Hepatocyte (in vitro differentiated cells): ENCODE results near the gene TDRD3.

Source experiments
- EZH2 ChIP-seq: fragments of 200-600 bp; sonication (generic); IDR thresholded peaks from 2 replicates; pipeline ENCODE4 v1.6.1; 2016; ENCODE audit warnings: antibody characterized with exemption, mild to moderate bottlenecking, borderline replicate concordance
- EZH2phosphoT487 ChIP-seq: fragments of 200-600 bp; sonication (generic); IDR thresholded peaks from one replicate; pipeline ENCODE4 v1.6.1; 2018; ENCODE audit warnings: antibody characterized with exemption, mild to moderate bottlenecking, low read depth, moderate library complexity; ENCODE audit not compliant: unreplicated experiment, severe bottlenecking
- TF ChIP-seq, protein P1 (sequence below): fragments of 200-600 bp; sonication (generic); IDR thresholded peaks from 2 replicates; pipeline ENCODE4 v1.5.1; 2016; ENCODE audit warnings: antibody characterized with exemption, mild to moderate bottlenecking; ENCODE audit not compliant: poor library complexity

DNA sequence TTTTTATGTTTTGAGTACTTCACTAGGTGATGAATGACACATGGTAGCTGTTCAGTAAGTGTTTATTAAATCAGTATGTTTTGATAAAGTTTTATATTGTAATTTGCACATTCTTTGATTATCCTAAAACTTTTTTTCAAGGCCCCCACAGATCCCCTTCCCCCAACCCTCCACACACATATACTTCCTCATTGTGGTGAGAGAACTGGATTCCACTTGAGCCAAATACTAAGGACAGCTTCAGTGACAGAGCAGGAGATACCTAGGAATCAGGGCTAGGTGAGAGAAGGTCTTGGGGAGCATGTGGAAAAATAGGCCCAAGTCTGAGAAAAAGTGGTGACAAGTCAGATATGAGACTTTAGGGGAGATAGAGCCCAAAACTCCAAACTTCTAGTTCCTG lies 174.6 kb downstream of the TDRD3 start:
- TF ChIP-seq, protein P1, sequence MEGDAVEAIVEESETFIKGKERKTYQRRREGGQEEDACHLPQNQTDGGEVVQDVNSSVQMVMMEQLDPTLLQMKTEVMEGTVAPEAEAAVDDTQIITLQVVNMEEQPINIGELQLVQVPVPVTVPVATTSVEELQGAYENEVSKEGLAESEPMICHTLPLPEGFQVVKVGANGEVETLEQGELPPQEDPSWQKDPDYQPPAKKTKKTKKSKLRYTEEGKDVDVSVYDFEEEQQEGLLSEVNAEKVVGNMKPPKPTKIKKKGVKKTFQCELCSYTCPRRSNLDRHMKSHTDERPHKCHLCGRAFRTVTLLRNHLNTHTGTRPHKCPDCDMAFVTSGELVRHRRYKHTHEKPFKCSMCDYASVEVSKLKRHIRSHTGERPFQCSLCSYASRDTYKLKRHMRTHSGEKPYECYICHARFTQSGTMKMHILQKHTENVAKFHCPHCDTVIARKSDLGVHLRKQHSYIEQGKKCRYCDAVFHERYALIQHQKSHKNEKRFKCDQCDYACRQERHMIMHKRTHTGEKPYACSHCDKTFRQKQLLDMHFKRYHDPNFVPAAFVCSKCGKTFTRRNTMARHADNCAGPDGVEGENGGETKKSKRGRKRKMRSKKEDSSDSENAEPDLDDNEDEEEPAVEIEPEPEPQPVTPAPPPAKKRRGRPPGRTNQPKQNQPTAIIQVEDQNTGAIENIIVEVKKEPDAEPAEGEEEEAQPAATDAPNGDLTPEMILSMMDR, result no peak
- TF ChIP-seq EZH2, result no peak
- no peak for TF ChIP-seq EZH2phosphoT487
